ENCODE results near the gene NTNG1.
"Not testable (repeated sequence)": the region's sequence is repeated elsewhere in the genome, so short reads cannot be mapped to it uniquely, and the experiment has no call there.

Gene NTNG1

GRCh38 chr1:107142666-107143065 is 1.8 kb downstream of the NTNG1 start:
- no peak for DNase-seq (ENCODE audit: low read depth in 1 of 2, low spot score in 1 of 2)

DNA sequence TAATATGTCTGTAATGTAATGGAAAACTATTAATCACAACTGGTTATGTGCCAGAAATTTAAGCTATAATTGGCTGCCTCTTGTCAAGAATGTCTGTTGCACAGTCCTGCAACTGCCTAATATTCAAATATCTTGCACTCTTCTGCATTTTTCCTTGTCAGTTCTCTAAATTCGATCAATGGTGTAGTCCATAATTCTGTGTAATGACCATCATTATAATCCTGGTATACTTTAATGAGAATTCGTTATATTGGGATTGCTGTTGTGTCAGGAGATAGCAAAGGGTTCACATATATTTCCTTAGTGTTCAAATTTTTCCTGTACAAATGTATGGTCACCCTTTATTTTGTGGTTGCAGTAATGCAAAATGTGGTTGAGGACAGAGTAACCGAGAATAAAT is 4.8 kb downstream of the NTNG1 start:
- DNase-seq (ENCODE audit: low read depth in 1 of 2, low spot score in 1 of 2) = no peak

DNA sequence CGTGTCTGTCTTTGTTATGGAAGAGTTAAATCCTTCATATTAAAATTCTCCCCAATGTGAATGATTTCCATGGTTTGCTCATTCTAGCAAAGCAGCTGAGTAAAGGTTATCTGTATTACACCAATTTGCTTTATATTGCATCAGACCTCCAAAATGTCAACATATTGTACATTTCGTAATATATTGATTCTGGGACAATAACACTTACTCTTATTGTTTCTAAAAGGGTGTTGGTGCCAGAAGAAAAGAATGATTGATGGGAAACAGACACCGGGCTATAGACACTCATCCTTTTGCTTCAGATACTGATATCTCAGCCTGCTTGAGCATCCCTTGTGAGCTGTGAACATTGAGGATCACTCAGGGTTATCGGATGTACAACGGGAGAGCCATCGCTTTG is 7.0 kb downstream of the NTNG1 start:
- DNase-seq (ENCODE audit: low read depth in 1 of 2, low spot score in 1 of 2) = no peak

GRCh38 chr1:107149946-107150345 is 9.1 kb downstream of the NTNG1 start:
- DNase-seq (ENCODE audit: low read depth in 1 of 2, low spot score in 1 of 2) = no peak

DNA sequence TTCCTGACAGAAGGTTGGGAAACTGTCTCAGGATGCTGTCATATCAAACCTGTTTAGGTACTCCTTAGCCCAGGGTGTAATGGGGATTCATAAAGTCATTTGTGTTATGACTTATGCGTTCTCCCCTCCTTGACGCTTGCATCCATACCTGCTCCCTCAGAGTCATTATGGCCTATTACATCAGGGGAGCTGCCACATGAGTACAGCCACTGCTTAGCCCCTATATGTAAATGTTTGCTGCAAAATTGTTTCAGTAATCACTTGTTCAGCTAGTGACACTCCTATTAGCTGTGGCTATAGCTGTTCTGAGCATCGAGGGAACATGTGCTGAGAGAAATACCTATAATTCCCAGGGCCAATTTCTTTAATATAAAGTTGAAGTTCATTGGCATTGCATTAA is 10.5 kb downstream of the NTNG1 start:
- no peak for DNase-seq (ENCODE audit: low read depth in 1 of 2, low spot score in 1 of 2)

DNA sequence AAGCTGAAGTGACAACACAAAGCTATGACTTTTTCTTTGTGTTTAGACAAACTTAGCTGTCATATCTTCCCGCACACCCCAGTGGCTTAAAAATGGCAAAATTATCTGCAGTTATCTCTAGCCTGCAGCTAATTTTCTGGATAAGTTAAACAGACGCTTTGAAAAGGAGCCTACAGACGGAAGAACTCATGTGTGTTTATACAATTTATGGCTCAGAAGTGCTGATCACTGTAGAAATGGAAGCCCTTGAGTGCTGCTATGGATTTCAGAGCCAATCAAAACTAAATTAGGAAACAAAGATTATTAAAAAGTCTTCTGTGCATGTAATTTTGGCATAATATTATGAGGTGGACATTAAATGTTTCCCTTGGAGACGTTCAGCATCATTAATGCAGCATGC is 11.6 kb downstream of the NTNG1 start:
- DNase-seq (ENCODE audit: low read depth in 1 of 2, low spot score in 1 of 2) = no peak

DNA sequence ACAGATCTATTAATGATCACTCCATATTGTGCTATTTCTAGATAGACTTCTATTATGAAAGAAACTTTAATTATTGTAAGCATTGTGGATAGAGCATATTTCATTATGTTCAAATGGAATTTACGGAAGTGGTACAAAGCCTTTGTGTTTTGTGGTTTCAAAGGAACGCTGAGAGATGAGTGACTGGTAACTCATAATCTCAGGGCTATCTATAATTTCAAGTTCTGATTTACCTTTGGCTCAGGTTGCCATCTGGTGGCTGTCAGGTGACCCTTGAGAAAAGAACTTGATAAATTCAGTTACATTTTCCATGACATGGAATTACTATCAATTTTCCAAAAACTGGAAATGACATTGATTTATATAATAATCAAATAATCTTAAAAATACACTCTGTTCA is 12.2 kb downstream of the NTNG1 start:
- DNase-seq (ENCODE audit: low read depth in 1 of 2, low spot score in 1 of 2) = no peak

DNA sequence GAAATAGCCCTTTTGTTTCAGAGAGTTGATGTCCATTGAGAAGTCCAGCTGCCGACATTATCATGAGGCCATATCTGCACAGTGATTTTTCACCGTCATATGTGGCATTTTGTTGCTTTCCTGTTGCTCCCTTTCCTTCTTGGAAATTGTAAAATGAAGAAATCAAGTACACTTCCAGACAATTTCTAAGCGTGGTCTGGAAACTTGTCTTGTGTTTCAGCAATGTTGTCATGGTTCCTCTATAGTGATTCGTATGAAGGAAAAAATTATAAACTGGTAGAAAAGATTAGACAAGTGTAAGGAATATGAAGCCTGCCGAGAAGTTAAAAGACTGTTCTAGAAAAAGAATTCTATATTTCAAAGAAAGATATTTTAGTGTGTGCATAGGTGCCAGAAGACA is 17.7 kb downstream of the NTNG1 start:
- DNase-seq (ENCODE audit: low read depth in 1 of 2, low spot score in 1 of 2) = no peak

GRCh38 chr1:107158991-107159390 is 18.2 kb downstream of the NTNG1 start:
- DNase-seq (ENCODE audit: low read depth in 1 of 2, low spot score in 1 of 2) = no peak

DNA sequence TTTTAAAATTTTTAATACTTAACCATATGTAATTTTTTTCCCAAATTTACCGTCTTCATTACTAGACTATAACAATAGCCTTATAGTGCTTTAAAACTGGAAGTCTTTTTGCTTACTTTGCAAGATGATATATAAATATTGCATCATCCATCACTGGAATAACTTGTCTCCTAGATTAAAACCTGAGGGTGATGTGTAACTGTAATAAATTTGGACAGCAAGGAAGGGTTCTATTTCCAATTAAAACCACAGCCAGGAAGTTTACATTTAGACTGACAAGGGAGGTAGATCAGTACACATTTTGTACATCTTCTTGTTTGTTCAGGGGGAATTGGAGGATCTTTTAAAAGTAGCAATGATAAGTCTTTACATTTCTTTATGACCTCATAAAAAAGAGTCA is 21.9 kb downstream of the NTNG1 start:
- no peak for DNase-seq (ENCODE audit: low read depth in 1 of 2, low spot score in 1 of 2)

GRCh38 chr1:107164901-107165300 is 24.1 kb downstream of the NTNG1 start:
- DNase-seq (ENCODE audit: low read depth in 1 of 2, low spot score in 1 of 2) = not testable (repeated sequence)

DNA sequence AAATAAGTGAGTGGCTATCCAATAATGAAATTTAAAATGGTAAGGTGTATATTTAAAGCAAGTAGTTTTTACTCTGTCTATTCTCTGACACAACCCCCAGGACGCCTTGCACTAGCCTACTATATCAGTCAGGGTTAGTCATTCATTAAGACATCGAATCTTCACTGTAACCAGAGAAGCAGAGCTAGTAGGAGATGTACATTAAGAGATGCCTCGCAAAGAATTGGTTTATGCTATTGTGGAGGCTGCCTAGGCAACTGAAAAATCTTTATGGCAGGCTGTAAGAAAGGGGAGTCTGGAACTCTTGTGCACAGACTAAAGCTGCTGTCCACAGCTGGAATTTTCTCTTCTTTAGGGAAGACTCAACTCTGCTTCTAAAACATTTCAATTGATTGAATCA is 28.8 kb downstream of the NTNG1 start:
- no peak for DNase-seq (ENCODE audit: low read depth in 1 of 2, low spot score in 1 of 2)

- DNase-seq (ENCODE audit: low read depth in 1 of 2, low spot score in 1 of 2) = no peak
These were observed 30.5 kb downstream of the NTNG1 start for GRCh38 chr1:107171333-107171732.

GRCh38 chr1:107172450-107173170 is 31.8 kb downstream of the NTNG1 start:
- DNase-seq (ENCODE audit: low read depth in 1 of 2, low spot score in 1 of 2) = no peak

GRCh38 chr1:107175102-107175909 is 34.5 kb downstream of the NTNG1 start:
- DNase-seq (ENCODE audit: low read depth in 1 of 2, low spot score in 1 of 2) = no peak

- no peak for DNase-seq (ENCODE audit: low read depth in 1 of 2, low spot score in 1 of 2)
These were observed 40.6 kb downstream of the NTNG1 start for GRCh38 chr1:107181253-107181969.

GRCh38 chr1:107183011-107183410 is 42.2 kb downstream of the NTNG1 start:
- no peak for DNase-seq (ENCODE audit: low read depth in 1 of 2, low spot score in 1 of 2)

GRCh38 chr1:107184888-107185287 is 44.0 kb downstream of the NTNG1 start:
- no peak for DNase-seq (ENCODE audit: low read depth in 1 of 2, low spot score in 1 of 2)

- no peak for DNase-seq (ENCODE audit: low read depth in 1 of 2, low spot score in 1 of 2)
These were observed 46.6 kb downstream of the NTNG1 start for GRCh38 chr1:107187399-107187798.

DNA sequence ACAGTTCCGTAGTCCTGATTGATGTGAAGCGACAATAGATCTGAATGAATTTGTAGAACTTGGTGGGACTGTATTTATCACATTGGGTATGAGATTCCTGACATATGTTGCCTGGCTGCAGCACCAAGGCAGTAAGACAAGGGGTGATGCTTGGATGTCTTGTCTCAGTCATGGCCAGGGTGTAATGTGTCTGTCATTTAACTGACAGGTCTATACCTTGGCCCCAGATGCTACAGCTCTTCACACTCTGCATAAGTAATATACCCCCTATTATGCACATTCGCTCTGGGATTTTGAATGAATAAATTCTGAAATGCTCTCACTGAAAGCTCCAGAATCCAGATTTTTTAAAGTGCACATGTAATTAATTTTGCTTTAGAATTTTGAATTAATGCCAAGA is 47.3 kb downstream of the NTNG1 start:
- DNase-seq (ENCODE audit: low read depth in 1 of 2, low spot score in 1 of 2) = no peak

DNA sequence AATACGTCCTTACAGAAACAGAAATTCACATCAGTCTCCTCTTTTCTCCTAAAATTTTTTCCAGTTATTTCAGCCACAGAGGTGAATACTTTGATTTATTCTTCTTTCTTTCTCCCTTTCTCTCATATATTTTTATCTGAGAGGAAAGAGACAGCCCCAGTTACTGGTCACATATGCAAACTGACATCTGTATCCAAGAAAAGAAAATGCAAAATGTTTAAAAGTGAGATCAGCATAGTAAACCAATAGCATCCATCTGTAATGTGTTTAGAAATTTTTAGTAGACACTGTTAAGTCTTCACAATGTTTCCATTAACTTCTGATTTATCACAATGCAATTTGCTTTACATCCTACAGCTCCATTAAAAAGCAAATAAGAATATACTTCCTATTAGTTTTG is 53.5 kb downstream of the NTNG1 start:
- DNase-seq (ENCODE audit: low read depth in 1 of 2, low spot score in 1 of 2) = no peak

- DNase-seq (ENCODE audit: low read depth in 1 of 2, low spot score in 1 of 2) = no peak
These were observed 54.6 kb downstream of the NTNG1 start for GRCh38 chr1:107195476-107195875.
